K562 (cell line): ENCODE data around the gene BACH1. TPM values are rescaled to one million over a fixed set of nuclear protein-coding genes. Genes with fewer than 3 reads are reported as not detected.

ENCODE experiments used
- ETS1 ChIP-seq: conservative IDR thresholded peaks from 2 replicates; pipeline ENCODE4 v1.6.1; 2011; ENCODE audit warnings: low read depth, mild to moderate bottlenecking, low read length; ENCODE audit not compliant: control insufficient read depth
- ZBTB9 ChIP-seq: fragments of 450-650 bp; formaldehyde crosslinking; IDR thresholded peaks from 2 replicates; pipeline ENCODE4 v1.4.0; 2020; ENCODE audit warnings: mild to moderate bottlenecking, moderate library complexity
- ZNF318 ChIP-seq, 2 experiments: fragments of 450-650 bp; IDR thresholded peaks; 2 replicates each; pipeline ENCODE4 v1.6.1; 2016; ENCODE audit warnings: mild to moderate bottlenecking in 2 of 2, borderline replicate concordance in 1 of 2, low read depth in 1 of 2, moderate library complexity in 1 of 2
- ZNF551 ChIP-seq: fragments of 250-450 bp; sonication (Bioruptor Pico); IDR thresholded peaks from 2 replicates; pipeline ENCODE4 v1.5.0; 2021; ENCODE audit warnings: mild to moderate bottlenecking, moderate library complexity
- polyA plus RNA-seq, 8 experiments: library from polyadenylated mRNA; depleted of rRNA in 4 of 8; stranded (reverse) in 5 of 8; unstranded in 3 of 8; fragments of >200 nt; fragmentation: Nextera tagmentation in 2 of 8; fragmentation: Illumina TruSeq in 1 of 8; extraction: Ambion mirVana in 2 of 8; extraction: Trizol in 1 of 8; gene quantifications; 2 replicates each; pipeline versions ENCODE4 v1.2.1 to v1.2.3, GENCODE V29; 2011 to 2014; ENCODE audit warnings: inconsistent platforms in 1 of 8, missing spikeins in 1 of 8
- total RNA-seq, 7 experiments: library from RNA; depleted of rRNA in 6 of 7; stranded (reverse); fragments of >200 nt in 6 of 7; fragmentation: Illumina TruSeq in 2 of 7; extraction: Trizol in 2 of 7; gene quantifications; 2 replicates each; pipeline versions ENCODE4 v1.2.1 to v1.2.3, GENCODE V29; 2011 to 2021; ENCODE audit warnings: low replicate concordance in 1 of 7

BACH1 gene
- total and polyA plus RNA-seq, 9 of the 15 experiments (the other 6 are each of a cell fraction or from before 2014, with no cell fraction given): 10.6 to 58.5 (median 28.6) TPM

GRCh38 chr21:29316029-29316742, 17.5 kb downstream of the BACH1 start (continued):
- peak; percentile 33 to 74; a peak in 1 of 4 replicates for TF ChIP-seq ZNF318 (IDR thresholded peaks at IDR 0.05; ENCODE audit: borderline replicate concordance in 1 of 2, low read depth in 1 of 2)
- TF ChIP-seq ZNF551 (CRISPR knock-in tag): no peak
- no peak for TF ChIP-seq ETS1
- no peak for TF ChIP-seq ZBTB9 (CRISPR knock-in tag)
